IPS-NIHi11 (cell line): ENCODE results near the gene ARSJ.

Experiments
- DNase-seq: peaks from one replicate; pipeline ENCODE4 v3.0.0; 2012; ENCODE audit warnings: mixed read lengths, low spot score

The ARSJ gene

GRCh38 chr4:113987382-113987941 lies 8.0 kb upstream of the ARSJ start:
- no peak for DNase-seq

DNA sequence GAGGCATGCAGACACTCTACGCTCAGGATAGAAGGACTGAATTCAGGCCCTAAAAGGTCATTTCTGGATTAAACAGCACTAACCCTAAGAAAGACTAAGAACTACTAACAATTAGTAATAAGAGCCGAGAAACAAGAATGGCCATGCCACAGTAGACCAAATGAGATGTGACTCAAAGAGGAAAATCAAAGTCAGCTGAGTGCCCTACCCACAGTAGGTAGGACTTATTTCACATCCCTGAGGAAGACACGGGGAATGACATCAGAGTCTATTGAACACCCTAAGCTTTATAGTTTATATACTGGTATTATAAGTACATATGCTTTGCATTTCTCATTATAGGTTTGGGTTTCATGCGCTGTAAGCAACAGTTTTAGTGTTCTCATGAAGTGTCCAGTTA lies 2.7 kb upstream of the ARSJ start:
- no peak for DNase-seq

GRCh38 chr4:113981591-113981990 lies 2.1 kb upstream of the ARSJ start:
- no peak for DNase-seq

DNA sequence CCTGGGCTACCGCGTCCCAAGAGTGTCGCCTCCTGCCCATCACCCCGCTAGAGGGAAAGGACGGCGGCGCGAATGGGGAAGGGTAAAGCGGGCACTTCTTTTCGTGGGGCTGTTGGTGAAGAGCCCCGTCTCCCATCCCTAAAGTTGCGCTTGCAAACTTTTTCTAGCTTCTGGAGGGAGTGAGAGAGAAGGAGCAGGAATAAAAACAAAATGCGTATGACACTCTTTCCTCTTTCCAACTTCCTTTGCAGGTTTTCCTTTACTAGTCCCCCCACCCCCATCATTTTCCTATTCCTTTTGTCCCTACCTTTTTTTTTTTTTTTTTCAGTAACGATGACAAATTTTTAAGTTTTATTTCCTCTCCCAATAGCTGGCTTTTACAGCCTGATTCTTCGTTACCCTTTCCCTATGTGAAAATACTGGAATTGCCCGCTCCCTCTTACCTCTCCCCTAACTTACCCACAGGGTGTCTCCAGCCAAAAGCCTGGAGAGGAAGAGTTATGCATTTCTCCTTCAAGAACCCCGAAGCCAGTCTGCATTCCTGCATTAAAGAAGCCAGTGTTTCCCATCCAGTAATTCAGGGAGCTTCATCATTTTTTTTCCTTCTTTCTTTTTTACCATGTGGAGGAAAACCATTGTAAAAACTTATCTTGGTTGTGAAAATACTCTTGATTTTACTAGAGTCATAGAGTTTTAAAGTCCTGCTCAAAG lies 613 bp upstream of the ARSJ start:
- DNase-seq: peak; percentile 53

DNA sequence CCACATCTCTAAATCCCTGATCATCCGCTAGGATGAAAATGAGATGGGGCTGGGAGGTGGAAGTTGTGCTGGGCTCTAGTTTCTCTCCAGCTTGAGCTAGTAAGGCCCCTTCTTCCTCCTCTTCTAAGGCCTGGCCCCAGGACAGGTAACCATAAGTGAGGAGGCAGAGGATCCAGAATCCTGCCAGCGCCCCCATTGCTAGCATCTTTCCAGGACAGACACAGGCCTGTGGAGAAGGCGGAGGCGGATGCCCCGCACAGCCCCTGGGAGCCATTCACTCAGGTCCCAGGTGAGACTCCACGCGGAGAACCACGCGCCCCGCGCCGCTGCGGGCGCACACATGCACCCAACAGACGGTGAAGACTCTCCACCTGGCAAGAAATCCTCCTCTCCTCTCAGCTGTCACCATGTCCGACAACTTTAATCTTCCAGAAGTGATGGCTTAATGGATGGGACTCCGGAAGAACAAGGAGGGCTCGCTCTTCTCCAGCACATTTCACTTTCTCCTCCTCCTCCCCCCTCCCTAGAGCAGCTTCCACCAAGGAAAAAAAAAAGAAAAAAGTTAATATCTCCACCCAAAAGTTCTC lies 793 bp downstream of the ARSJ start:
- DNase-seq: no peak

DNA sequence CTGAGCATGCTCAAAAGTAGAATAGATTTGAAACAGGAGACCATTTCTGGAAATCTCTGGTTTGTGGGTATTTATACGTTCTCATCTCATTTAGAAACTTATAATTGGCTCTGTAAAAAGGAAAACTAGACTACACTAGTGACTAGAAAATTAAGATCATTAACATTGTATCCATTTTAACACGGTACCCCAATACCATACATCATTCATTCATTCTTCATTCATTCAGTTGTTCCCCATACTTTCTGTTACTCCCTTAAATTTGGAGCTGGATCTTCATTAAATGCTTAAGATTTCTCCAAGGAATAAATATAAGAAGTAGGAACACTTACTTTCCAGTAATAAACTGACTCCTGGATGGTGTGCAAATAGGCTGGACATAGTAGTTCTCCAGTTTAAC lies 1.3 kb downstream of the ARSJ start:
- DNase-seq: no peak

GRCh38 chr4:113977526-113977855 lies 2.0 kb downstream of the ARSJ start:
- no peak for DNase-seq

DNA sequence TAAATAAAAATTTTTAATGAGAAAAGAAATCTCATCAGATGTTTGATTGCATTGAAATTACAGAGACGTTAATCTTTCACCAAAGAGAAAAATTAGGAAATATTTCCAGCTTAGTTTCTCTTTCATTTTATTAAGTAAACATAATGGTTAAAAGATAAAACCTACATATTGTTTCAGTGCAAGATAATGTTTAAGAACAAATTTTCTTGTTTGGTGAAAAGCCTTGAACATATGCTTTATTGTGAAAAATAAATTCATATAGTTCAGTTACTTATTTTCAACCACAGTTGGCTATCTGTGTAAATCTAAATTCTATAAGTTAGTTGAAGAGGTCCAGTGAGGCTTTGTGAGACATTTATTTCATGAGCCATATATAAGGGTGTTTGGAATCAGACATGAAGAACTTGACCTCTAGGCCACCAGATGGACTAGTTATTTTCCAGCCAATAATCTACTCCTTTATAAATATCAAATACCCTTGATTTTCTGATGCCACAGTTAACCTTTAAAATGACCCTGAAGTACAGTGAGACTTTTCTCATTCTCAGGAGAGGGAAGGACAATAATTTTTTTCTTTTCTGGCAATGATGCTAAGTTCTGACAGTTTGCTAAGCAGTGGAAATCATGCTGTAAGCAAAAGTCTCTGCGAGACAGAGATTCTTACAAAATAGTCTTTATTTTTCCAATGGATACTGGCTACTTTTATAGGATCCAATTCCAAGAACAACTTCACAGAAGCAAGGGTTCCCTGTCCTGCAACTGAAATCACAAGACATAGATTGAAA lies 2.5 kb downstream of the ARSJ start:
- no peak for DNase-seq

GRCh38 chr4:113975578-113975977 lies 3.9 kb downstream of the ARSJ start:
- DNase-seq: no peak

- DNase-seq: no peak
These were observed 5.0 kb downstream of the ARSJ start for GRCh38 chr4:113974467-113974866.

DNA sequence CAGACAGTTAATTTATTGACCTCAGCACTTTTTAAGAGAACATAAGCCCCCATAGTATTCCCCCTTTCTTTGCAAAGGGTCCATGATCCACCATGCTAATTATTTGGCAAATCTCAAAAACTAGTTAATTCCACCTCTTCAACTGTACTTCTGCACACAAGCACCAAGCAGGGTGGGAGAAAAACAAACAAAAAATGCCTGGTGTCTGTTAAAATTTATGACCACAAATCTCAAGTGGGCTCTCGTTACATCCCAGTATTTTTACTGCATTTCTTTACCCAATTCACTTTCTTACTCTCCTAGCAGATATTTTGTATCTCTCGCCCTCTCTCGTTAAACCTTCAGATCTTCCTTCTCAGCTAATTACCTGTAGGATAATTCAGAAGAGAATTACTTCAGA lies 6.1 kb downstream of the ARSJ start:
- DNase-seq: no peak

GRCh38 chr4:113972781-113973180 lies 6.7 kb downstream of the ARSJ start:
- DNase-seq: no peak

- DNase-seq: no peak
These were observed 7.6 kb downstream of the ARSJ start for GRCh38 chr4:113971706-113972360.

DNA sequence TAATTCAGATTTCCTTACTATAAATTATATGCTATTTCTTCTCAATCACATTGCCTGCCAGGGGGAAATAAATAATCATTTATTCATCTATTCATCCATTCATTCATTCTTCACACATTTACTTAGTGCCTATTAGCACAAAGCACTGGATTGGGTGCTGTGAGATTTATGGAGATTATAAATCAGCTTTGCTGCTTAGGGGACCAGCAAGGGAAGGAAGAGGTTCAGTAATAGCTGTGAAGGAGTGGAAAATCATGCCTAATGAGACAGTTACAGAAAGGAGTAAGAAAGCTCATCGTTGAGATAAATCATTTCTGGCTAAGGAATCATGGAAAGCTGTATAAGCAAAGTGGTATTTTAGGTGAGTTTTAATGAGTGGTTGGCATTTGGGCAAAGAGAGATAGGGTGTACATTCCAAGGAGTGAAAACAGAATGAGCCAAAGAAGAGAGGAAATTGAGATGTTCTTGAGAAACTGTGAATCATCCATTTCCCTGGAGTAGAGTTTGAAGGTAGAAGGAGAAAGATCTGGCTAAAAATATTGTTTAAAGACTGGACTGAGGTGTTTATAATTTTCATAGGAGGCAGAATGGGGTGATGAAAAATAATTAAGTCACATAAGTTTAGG lies 9.6 kb downstream of the ARSJ start:
- DNase-seq: no peak

- no peak for DNase-seq
These were observed 11.0 kb downstream of the ARSJ start for GRCh38 chr4:113968473-113968872.

GRCh38 chr4:113967687-113968086 lies 11.8 kb downstream of the ARSJ start:
- DNase-seq: no peak

DNA sequence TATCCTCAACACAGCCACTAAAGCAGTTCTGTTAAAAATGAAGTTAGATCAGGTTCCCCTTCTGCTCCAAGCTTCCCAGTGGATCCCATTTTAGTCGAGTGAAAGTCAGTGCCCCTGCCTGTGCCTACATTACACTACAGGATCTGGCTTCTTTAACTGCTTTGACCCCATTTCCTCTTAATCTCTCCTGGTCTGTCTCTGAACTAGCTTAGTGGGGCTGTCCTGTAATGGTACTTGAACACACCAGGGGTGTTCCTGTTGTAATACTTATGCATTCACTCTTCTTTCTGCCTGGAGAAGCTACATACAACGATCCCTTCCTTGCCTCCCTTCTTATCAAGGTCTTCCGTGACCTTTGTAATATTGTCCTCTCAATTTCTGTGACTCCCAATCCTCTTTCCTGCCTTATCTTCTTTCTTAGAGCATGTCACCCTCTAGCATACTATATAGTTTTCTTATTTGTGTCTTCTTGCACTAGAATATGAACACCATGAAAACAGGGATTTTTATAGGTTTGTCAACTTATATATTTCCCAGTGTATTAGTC lies 16.7 kb downstream of the ARSJ start:
- no peak for DNase-seq

- no peak for DNase-seq
These were observed 17.5 kb downstream of the ARSJ start for GRCh38 chr4:113962016-113962347.

GRCh38 chr4:113960684-113961321 lies 18.6 kb downstream of the ARSJ start:
- no peak for DNase-seq

- DNase-seq: no peak
These were observed 19.9 kb downstream of the ARSJ start for GRCh38 chr4:113959539-113959937.

DNA sequence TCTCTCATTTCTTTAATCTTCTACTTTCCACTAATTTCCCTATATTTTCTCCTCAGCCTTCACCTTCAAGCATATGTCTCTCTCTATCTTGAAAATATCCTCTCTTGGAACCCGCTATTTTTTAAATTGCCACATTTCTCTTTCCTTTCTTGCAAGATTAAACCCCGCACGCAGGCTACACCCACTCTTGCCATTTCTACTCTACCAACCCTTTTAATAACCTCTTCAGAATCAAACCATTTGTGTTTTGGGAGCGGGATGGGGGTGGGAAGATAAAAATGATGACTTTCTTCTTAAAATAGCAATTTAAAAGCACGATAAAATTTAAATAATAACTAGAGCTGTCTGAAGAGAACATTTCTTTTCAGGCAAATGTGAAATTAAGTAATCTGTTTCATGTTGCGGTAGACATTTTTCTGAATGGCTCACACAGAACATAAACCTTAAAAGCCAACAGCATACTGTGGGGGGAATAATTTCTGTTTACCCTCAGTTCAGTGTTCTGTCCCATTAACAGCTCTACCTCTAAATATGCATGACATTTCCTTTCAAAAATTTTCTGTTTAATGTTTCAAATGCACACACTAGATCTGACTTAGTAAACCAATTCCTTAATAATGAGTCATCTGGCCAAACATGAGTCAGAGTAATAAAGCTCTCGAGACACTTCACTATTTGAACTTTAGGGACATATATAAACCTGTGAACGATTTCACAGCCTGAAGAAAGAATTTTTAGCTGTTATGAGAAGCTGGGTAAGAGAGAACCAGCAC lies 20.5 kb downstream of the ARSJ start:
- DNase-seq: no peak
